ENCODE data around the gene GGT1. TPM values are rescaled to one million over a fixed set of nuclear protein-coding genes. Genes with fewer than 3 reads are reported as not detected.
"Not testable (repeated sequence)": the region's sequence is repeated elsewhere in the genome, so short reads cannot be mapped to it uniquely, and the experiment has no call there.

GGT1 gene
- total RNA-seq, 1 experiment from 2014 or later = 0.63 TPM

DNA sequence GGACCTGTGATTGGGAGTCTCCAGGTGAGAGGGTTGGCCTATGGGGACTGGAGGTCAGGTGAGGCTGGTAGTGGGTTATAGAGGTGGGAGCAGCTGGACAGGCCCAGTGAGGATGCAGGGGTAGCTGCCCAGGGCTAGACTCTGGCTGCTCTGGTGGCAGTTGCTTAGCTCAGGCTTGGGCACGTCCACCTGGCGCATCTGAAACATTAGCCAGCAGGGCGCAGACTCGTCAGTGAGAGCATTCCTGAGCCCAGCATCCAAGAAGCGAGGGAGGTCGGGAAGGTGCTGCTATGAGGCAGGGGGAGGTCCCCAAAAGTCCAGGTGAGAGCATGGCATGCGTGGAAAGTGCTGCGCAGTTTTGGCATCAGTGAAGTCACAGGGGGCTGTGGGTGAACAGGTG is 3.5 kb upstream of the GGT1 start:
- ChIA-PET CTCF (no interaction called here), POLR2A (no interaction called here)
- intact Hi-C loops (cut with micrococcal nuclease) = no loop called here
- Mint-ChIP-seq H3K27me3 (ENCODE audit: insufficient read depth, unreplicated experiment) (no peaks in the 10 kb centered on the region), H3K9me3 (ENCODE audit: unreplicated experiment) (no peaks in the 10 kb centered on the region), H3K4me1 (ENCODE audit: insufficient read depth, unreplicated experiment) (no peaks in the 10 kb centered on the region), H3K36me3 (ENCODE audit: insufficient read depth, unreplicated experiment) (peaks cover 4% of the 10 kb centered on the region), H3K4me3 (ENCODE audit: unreplicated experiment) (no peak overlapping the region), H3K27ac (ENCODE audit: low read depth, unreplicated experiment) (no peak overlapping the region)
- no TSS peak for BruUV-seq (replicated peaks)
- no peak for DNase-seq (ENCODE audit: unreplicated experiment)
- TF ChIP-seq, protein P1, sequence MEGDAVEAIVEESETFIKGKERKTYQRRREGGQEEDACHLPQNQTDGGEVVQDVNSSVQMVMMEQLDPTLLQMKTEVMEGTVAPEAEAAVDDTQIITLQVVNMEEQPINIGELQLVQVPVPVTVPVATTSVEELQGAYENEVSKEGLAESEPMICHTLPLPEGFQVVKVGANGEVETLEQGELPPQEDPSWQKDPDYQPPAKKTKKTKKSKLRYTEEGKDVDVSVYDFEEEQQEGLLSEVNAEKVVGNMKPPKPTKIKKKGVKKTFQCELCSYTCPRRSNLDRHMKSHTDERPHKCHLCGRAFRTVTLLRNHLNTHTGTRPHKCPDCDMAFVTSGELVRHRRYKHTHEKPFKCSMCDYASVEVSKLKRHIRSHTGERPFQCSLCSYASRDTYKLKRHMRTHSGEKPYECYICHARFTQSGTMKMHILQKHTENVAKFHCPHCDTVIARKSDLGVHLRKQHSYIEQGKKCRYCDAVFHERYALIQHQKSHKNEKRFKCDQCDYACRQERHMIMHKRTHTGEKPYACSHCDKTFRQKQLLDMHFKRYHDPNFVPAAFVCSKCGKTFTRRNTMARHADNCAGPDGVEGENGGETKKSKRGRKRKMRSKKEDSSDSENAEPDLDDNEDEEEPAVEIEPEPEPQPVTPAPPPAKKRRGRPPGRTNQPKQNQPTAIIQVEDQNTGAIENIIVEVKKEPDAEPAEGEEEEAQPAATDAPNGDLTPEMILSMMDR (IDR thresholded peaks at IDR 0.05; ENCODE audit: unreplicated experiment) = no peak

GRCh38 chr22:24599958-24600715 is 2.9 kb upstream of the GGT1 start:
- H3K9me3 Mint-ChIP-seq (ENCODE audit: unreplicated experiment); H3K36me3 Mint-ChIP-seq (ENCODE audit: insufficient read depth, unreplicated experiment); intact Hi-C loops (cut with micrococcal nuclease); BruUV-seq (replicated peaks); CTCF ChIA-PET; H3K27me3 Mint-ChIP-seq (ENCODE audit: insufficient read depth, unreplicated experiment); POLR2A ChIA-PET; H3K27ac Mint-ChIP-seq (ENCODE audit: low read depth, unreplicated experiment); H3K4me1 Mint-ChIP-seq (ENCODE audit: insufficient read depth, unreplicated experiment); DNase-seq (ENCODE audit: unreplicated experiment); H3K4me3 Mint-ChIP-seq (ENCODE audit: unreplicated experiment): not testable (repeated sequence)

GRCh38 chr22:24601217-24602104 is 1.5 kb upstream of the GGT1 start:
- no peaks in the 10 kb centered on the region for H3K9me3 Mint-ChIP-seq (ENCODE audit: unreplicated experiment)
- no peak overlapping the region for H3K4me3 Mint-ChIP-seq (ENCODE audit: unreplicated experiment)

GRCh38 chr22:24602105-24602749 is 766 bp upstream of the GGT1 start:
- DNase-seq (ENCODE audit: unreplicated experiment); H3K4me1 Mint-ChIP-seq (ENCODE audit: insufficient read depth, unreplicated experiment); BruUV-seq (replicated peaks); POLR2A ChIA-PET; H3K27ac Mint-ChIP-seq (ENCODE audit: low read depth, unreplicated experiment); H3K4me3 Mint-ChIP-seq (ENCODE audit: unreplicated experiment); H3K36me3 Mint-ChIP-seq (ENCODE audit: insufficient read depth, unreplicated experiment); H3K9me3 Mint-ChIP-seq (ENCODE audit: unreplicated experiment); CTCF ChIA-PET; H3K27me3 Mint-ChIP-seq (ENCODE audit: insufficient read depth, unreplicated experiment); intact Hi-C loops (cut with micrococcal nuclease): not testable (repeated sequence)

More at GRCh38 chr22:24601217-24602104, 1.5 kb upstream of the GGT1 start:
- CTCF ChIA-PET = no interaction called here
- no TSS peak for BruUV-seq (replicated peaks)
- H3K36me3 Mint-ChIP-seq (ENCODE audit: insufficient read depth, unreplicated experiment) = peaks cover 4% of the 10 kb centered on the region
- DNase-seq (ENCODE audit: unreplicated experiment) = no peak
- no peaks in the 10 kb centered on the region for H3K4me1 Mint-ChIP-seq (ENCODE audit: insufficient read depth, unreplicated experiment)
- no peak overlapping the region for H3K27ac Mint-ChIP-seq (ENCODE audit: low read depth, unreplicated experiment)
- TF ChIP-seq, protein P1 (IDR thresholded peaks at IDR 0.05; ENCODE audit: unreplicated experiment) = no peak
- POLR2A ChIA-PET = no interaction called here
- no peaks in the 10 kb centered on the region for H3K27me3 Mint-ChIP-seq (ENCODE audit: insufficient read depth, unreplicated experiment)
- intact Hi-C loops (cut with micrococcal nuclease) = no loop called here

DNA sequence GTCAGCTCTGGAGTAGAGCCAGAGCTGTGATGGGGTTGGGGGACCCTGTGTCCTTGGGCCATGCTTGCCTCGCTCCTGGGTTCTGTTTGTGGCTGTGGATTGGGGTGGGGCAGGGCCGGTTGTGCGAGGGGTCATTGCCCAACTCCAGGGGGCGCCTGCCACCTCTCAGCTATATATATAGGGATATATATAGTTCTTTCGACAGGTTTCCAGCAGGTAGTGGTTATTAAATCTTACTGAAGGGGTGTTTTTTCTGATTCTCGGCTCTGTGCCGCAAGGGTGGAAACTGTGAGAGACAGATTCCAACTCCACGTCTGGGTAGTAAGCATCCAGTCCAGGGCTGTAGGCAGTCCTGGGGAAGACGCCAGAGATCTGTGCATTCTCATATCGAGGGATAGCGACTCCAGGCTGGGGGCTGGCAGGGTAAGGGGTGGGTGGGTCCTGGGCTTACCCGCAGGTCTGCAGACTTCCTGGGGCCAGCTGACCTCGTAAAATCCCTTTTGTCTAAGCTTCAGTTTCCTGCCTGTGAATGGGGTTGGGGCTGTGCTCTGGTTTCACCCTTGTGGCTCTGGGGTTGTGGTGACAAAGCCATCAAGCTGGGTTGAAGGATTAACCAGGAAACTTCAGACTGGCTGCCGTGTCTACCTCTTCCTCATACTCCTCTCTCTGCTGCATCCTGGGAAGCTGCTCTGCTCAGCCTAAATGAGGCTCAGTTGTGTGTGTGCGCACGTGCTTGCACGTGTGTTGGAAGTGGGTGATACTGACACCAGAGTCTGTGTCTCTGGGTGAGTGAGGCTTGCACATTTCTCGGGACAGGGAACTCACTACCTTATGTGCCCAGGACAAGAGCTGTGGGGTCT is 1.0 kb downstream of the GGT1 start:
- H3K4me1 Mint-ChIP-seq (ENCODE audit: insufficient read depth, unreplicated experiment); POLR2A ChIA-PET: not testable (repeated sequence)

DNA sequence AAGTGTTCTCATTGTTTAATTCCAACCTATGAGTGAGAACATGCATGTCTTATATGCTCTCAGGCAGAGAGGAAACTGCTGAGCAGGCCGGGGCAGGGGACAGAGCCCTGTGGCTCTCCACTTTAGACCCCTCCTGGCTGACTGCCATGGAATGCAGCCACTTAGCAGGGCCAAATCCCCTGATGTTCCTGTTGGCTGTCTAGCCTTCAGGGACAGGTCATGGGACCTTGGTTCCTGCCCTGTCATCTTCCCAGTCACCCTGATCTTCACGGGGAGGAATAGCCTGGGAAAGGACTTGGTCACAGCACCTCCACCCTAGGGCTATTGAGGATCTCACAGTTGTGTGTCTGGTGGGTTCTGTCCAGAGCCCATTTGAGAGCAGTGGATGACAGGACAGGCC is 3.3 kb downstream of the GGT1 start:
- BruUV-seq (replicated peaks); CTCF ChIA-PET; H3K27me3 Mint-ChIP-seq (ENCODE audit: insufficient read depth, unreplicated experiment); POLR2A ChIA-PET; H3K9me3 Mint-ChIP-seq (ENCODE audit: unreplicated experiment); H3K4me1 Mint-ChIP-seq (ENCODE audit: insufficient read depth, unreplicated experiment); H3K4me3 Mint-ChIP-seq (ENCODE audit: unreplicated experiment); H3K36me3 Mint-ChIP-seq (ENCODE audit: insufficient read depth, unreplicated experiment); DNase-seq (ENCODE audit: unreplicated experiment); intact Hi-C loops (cut with micrococcal nuclease); H3K27ac Mint-ChIP-seq (ENCODE audit: low read depth, unreplicated experiment): not testable (repeated sequence)

More for the DNA sequence above, 1.0 kb downstream of the GGT1 start:
- H3K4me3 Mint-ChIP-seq (ENCODE audit: unreplicated experiment); CTCF ChIA-PET; BruUV-seq (replicated peaks); intact Hi-C loops (cut with micrococcal nuclease); H3K27ac Mint-ChIP-seq (ENCODE audit: low read depth, unreplicated experiment); H3K36me3 Mint-ChIP-seq (ENCODE audit: insufficient read depth, unreplicated experiment); H3K9me3 Mint-ChIP-seq (ENCODE audit: unreplicated experiment); DNase-seq (ENCODE audit: unreplicated experiment); H3K27me3 Mint-ChIP-seq (ENCODE audit: insufficient read depth, unreplicated experiment): not testable (repeated sequence)

GRCh38 chr22:24607429-24607983 is 4.5 kb downstream of the GGT1 start:
- H3K27ac Mint-ChIP-seq (ENCODE audit: low read depth, unreplicated experiment); BruUV-seq (replicated peaks); DNase-seq (ENCODE audit: unreplicated experiment); H3K36me3 Mint-ChIP-seq (ENCODE audit: insufficient read depth, unreplicated experiment); CTCF ChIA-PET; intact Hi-C loops (cut with micrococcal nuclease); POLR2A ChIA-PET; H3K9me3 Mint-ChIP-seq (ENCODE audit: unreplicated experiment); H3K4me1 Mint-ChIP-seq (ENCODE audit: insufficient read depth, unreplicated experiment); H3K4me3 Mint-ChIP-seq (ENCODE audit: unreplicated experiment); H3K27me3 Mint-ChIP-seq (ENCODE audit: insufficient read depth, unreplicated experiment): not testable (repeated sequence)

Measured in MCF 10A (cell line).